SK-N-SH (cell line): ENCODE results near the gene CACNG3. TPM values are rescaled to one million over a fixed set of nuclear protein-coding genes. Genes with fewer than 3 reads are reported as not detected.

Experiments used
- CTCF ChIA-PET: fragments of 300-600, 350-600 bp; formaldehyde crosslinking; extraction: SDS; loops from one replicate; lab custom pipeline; 2021; lab: Yijun Ruan, JAX
- POLR2A ChIA-PET: fragments of 350-600 bp; sonication (Branson Sonifier 250); formaldehyde crosslinking; extraction: SDS; loops from one replicate; lab custom pipeline; 2020; ENCODE audit warnings: antibody characterized with exemption, inconsistent platforms; lab: Yijun Ruan, JAX
- DNase-seq: peaks from one replicate; pipeline ENCODE4 v3.0.0; 2012
- H2AFZ ChIP-seq: fragments of 200-600 bp; sonication (generic); 2 replicates; pipeline ENCODE4 v1.8.1; 2016; ENCODE audit warnings: antibody characterized with exemption, mild to moderate bottlenecking, low read depth
- H3F3A ChIP-seq: fragments of 200-600 bp; sonication (generic); replicated peaks from 2 replicates; pipeline ENCODE3; 2016; ENCODE audit warnings: antibody characterized with exemption, mild to moderate bottlenecking; ENCODE audit not compliant: insufficient read depth
- H3K27ac ChIP-seq, 2 experiments: fragments of 200-500 bp in 1 of 2; fragments of 200-600 bp in 1 of 2; sonication (Bioruptor generic) in 1 of 2; sonication (generic), shearing (Covaris generic) in 1 of 2; 2 replicates each; pipeline versions ENCODE4 v1.5.1 to v1.6.1; 2014 to 2016; ENCODE audit warnings: low read depth in 2 of 2, inconsistent platforms in 1 of 2, low read length in 1 of 2, mild to moderate bottlenecking in 1 of 2, mixed read lengths in 1 of 2
- H3K27me3 ChIP-seq: fragments of 200-600 bp; sonication (generic), shearing (Covaris generic); 2 replicates; pipeline ENCODE4 v1.6.1; 2016; ENCODE audit warnings: mixed run types; ENCODE audit not compliant: insufficient read depth
- H3K36me3 ChIP-seq, 2 experiments: fragments of 200-500 bp in 1 of 2; fragments of 200-600 bp in 1 of 2; sonication (Bioruptor generic) in 1 of 2; sonication (generic) in 1 of 2; replicated peaks in 1 of 2; 2 replicates each; pipeline versions ENCODE3 to v1.5.1; 2014 to 2016; ENCODE audit warnings: low read length in 1 of 2, mild to moderate bottlenecking in 1 of 2; ENCODE audit not compliant: insufficient read depth in 2 of 2, control insufficient read depth in 1 of 2
- H3K4me1 ChIP-seq, 2 experiments: fragments of 200-500 bp in 1 of 2; fragments of 200-600 bp in 1 of 2; sonication (Bioruptor generic) in 1 of 2; sonication (generic), shearing (Covaris generic) in 1 of 2; 2 replicates each; pipeline versions ENCODE4 v1.5.1 to v1.6.1; 2014 to 2016; ENCODE audit warnings: low read depth in 1 of 2, low read length in 1 of 2, mixed run types in 1 of 2; ENCODE audit not compliant: insufficient read depth in 2 of 2, control insufficient read depth in 1 of 2
- H3K4me2 ChIP-seq: fragments of 200-600 bp; sonication (generic), shearing (Covaris generic); 2 replicates; pipeline ENCODE4 v1.6.1; 2017; ENCODE audit warnings: mixed run types
- H3K4me3 ChIP-seq, 2 experiments: fragments of 200-500 bp in 1 of 2; fragments of 200-600 bp in 1 of 2; sonication (Bioruptor generic) in 1 of 2; sonication (generic), shearing (Covaris generic) in 1 of 2; 2 replicates each; pipeline versions ENCODE4 v1.5.1 to v1.8.1; 2014 to 2016; ENCODE audit warnings: low read depth in 2 of 2, inconsistent platforms in 1 of 2, low read length in 1 of 2, mild to moderate bottlenecking in 1 of 2, mixed read lengths in 1 of 2, moderate library complexity in 1 of 2
- H3K79me2 ChIP-seq: fragments of 200-600 bp; sonication (generic); 2 replicates; pipeline ENCODE4 v1.8.1; 2017; ENCODE audit warnings: mild to moderate bottlenecking; ENCODE audit not compliant: insufficient read depth
- H3K9ac ChIP-seq: fragments of 200-600 bp; sonication (generic); 2 replicates; pipeline ENCODE4 v1.6.1; 2017; ENCODE audit warnings: mixed run types
- H3K9me2 ChIP-seq: fragments of 200-600 bp; sonication (generic); 2 replicates; pipeline ENCODE4 v1.6.1; 2017; ENCODE audit warnings: mixed run types
- H3K9me3 ChIP-seq: fragments of 200-600 bp; sonication (generic); 2 replicates; pipeline ENCODE4 v1.6.1; 2017; ENCODE audit warnings: mixed run types, mild to moderate bottlenecking, moderate library complexity
- H4K20me1 ChIP-seq: fragments of 200-600 bp; sonication (generic); 2 replicates; pipeline ENCODE4 v1.6.1; 2017; ENCODE audit warnings: mild to moderate bottlenecking, mixed run types; ENCODE audit not compliant: insufficient read depth
- CTCF ChIP-seq: fragments of 200-600 bp; sonication (generic); IDR thresholded peaks from 2 replicates; pipeline ENCODE4 v1.6.1; 2017; ENCODE audit warnings: antibody characterized with exemption, mild to moderate bottlenecking, moderate library complexity
- MXI1 ChIP-seq: IDR thresholded peaks from 2 replicates; pipeline ENCODE4 v1.6.1; 2012; ENCODE audit warnings: mild to moderate bottlenecking, low read depth, low read length, improper control_type of control experiment
- RAD21 ChIP-seq: IDR thresholded peaks from 2 replicates; pipeline ENCODE4 v1.6.1; 2012; ENCODE audit warnings: mild to moderate bottlenecking, low read length
- SMC3 ChIP-seq: IDR thresholded peaks from 2 replicates; pipeline ENCODE4 v1.6.1; 2012; ENCODE audit warnings: low read depth, low read length, improper control_type of control experiment
- WGBS: methylation state at CpG from one replicate; pipeline ENCODE4 v1.1.6; 2017; ENCODE audit warnings: low lambda C conversion rate; 5-methylcytosine and 5-hydroxymethylcytosine counted together
- polyA plus RNA-seq, 3 experiments: library from polyadenylated mRNA; depleted of rRNA; stranded (reverse); fragments of >200 nt; gene quantifications; 2 replicates each; pipeline ENCODE4 v1.2.3, GENCODE V29; 2012
- small RNA-seq, 7 experiments: library from RNA; depleted of rRNA; stranded (forward); fragments of <200 nt; gene quantifications; one replicate each; pipeline ENCODE3, GENCODE V24; 2012

The CACNG3 gene
- polyA plus RNA-seq, 1 of the 3 experiments (the other 2 are of a cell fraction), result not detected

DNA sequence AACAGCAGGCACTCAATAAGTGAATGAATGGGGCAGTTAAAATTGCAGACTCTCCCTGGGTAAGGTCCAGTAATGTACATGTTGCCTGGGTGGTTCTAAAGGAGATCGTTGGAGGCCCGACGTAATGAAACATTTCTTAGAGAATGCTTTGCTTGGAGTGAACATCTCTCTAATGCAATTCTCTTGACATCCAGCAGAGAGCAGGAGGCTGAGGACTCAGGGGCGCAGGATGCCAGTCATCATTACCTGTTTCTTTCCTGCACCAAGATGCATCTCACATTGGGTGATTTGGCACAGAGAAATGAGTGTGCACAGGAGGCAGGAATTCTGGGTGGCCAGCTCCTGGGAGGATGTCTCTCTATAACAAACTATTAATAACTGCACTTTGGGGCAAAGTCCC lies 152.9 kb downstream of the CACNG3 start:
- Histone ChIP-seq H3K4me2 (no peak overlapping the region), H3K27ac (no peak overlapping the region), H4K20me1 (no peaks in the 10 kb centered on the region), H3F3A (no peaks in the 10 kb centered on the region), H2AFZ (no peak overlapping the region), H3K9me2 (no peaks in the 10 kb centered on the region), H3K27me3 (no peaks in the 10 kb centered on the region), H3K4me1 (no peaks in the 10 kb centered on the region), H3K4me3 (no peak overlapping the region), H3K9me3 (no peaks in the 10 kb centered on the region), H3K79me2 (no peaks in the 10 kb centered on the region), H3K36me3 (no peaks in the 10 kb centered on the region), H3K9ac (no peak overlapping the region)
- 6% methylated on average over 3 of the region's 4 CpGs for WGBS
- peak; percentile 19 for DNase-seq
- POLR2A ChIA-PET, result no interaction called here
- TF ChIP-seq SMC3, result peak; percentile 17; the same call in 1 of the 2 replicates
- TF ChIP-seq MXI1, result no peak
- TF ChIP-seq RAD21, result 0 out of 2 replicates have a peak, but pooled peaks have one; percentile 14
- TF ChIP-seq CTCF, result peak; percentile 26; the same call in 1 of the 2 replicates
- CTCF ChIA-PET, result interaction anchor here (0.7 to 1.8 kb wide), 2 partner anchors 90 to 354 kb away, joined by 3 to 8 read pairs; no protein-coding TSS in a partner anchor

Small RNA genes within 50 kb of the gene (small RNA-seq; reads per million reads assigned to genes)
- gene RF00408, result 0 reads per million in 7 experiments
- gene RNU7-24P, result 0 reads per million in 7 experiments
